ENCODE results near the gene GMDS.

DNA sequence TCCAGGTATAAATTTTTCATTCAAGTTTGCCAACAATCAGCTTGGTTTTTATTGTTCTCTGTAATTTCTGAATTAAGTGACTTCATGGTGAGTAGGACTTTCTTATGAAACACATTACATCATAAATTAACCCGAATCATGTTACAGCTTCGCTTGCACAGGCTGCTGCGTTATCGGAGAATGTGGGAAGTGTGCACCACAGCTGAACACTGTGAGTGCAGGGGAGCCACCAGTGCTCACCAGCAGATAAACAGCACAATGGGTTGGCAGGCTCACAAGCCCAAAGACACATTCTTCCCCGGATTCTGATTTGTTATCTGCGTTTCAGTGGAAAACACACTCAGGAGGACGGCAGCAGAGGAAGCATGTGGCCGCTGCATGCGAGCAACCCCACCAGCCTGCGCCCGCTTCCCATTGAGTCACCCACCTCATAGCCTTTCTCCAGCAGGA, 121.1 kb downstream of the GMDS start:
- TF ChIP-seq EP300 (IDR thresholded peaks at IDR 0.05): no peak
- no peak for TF ChIP-seq POLR2A (IDR thresholded peaks at IDR 0.05)
- TF ChIP-seq, protein P1, sequence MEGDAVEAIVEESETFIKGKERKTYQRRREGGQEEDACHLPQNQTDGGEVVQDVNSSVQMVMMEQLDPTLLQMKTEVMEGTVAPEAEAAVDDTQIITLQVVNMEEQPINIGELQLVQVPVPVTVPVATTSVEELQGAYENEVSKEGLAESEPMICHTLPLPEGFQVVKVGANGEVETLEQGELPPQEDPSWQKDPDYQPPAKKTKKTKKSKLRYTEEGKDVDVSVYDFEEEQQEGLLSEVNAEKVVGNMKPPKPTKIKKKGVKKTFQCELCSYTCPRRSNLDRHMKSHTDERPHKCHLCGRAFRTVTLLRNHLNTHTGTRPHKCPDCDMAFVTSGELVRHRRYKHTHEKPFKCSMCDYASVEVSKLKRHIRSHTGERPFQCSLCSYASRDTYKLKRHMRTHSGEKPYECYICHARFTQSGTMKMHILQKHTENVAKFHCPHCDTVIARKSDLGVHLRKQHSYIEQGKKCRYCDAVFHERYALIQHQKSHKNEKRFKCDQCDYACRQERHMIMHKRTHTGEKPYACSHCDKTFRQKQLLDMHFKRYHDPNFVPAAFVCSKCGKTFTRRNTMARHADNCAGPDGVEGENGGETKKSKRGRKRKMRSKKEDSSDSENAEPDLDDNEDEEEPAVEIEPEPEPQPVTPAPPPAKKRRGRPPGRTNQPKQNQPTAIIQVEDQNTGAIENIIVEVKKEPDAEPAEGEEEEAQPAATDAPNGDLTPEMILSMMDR (IDR thresholded peaks at IDR 0.05): no peak

Measured in ovary (tissue), 3 donors.